GM18498 (cell line): ENCODE results near the gene MAPK14.
"Not testable (repeated sequence)": the region's sequence is repeated elsewhere in the genome, so short reads cannot be mapped to it uniquely, and the experiment has no call there.

Source experiments
- ATAC-seq: cut with Tn5 transposase; IDR thresholded peaks from one replicate; pipeline ENCODE4 v1.9.1; 2021; ENCODE audit warnings: mild to moderate bottlenecking, moderate library complexity; ENCODE audit not compliant: unreplicated experiment

MAPK14 gene

DNA sequence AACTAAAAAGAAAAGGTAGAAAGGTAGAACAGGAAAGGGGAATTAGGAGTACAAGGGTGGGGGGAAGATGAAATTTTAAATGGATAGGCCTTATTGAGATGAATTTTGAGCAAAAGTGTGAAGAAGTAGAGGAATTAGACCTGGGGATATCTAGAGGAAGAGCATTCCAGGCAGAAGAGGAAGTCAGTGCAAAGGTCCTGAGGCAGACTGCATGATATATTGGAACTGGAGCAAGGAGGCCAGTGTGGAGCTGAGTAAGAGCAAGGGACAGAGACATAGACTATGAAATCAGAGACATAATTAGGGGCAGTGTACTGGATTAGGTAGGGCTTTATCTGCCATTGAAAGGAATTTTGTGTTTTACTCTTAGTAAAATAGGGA is 40.4 kb downstream of the MAPK14 start:
- no peak for ATAC-seq

GRCh38 chr6:36068586-36068985 is 41.0 kb downstream of the MAPK14 start:
- no peak for ATAC-seq

DNA sequence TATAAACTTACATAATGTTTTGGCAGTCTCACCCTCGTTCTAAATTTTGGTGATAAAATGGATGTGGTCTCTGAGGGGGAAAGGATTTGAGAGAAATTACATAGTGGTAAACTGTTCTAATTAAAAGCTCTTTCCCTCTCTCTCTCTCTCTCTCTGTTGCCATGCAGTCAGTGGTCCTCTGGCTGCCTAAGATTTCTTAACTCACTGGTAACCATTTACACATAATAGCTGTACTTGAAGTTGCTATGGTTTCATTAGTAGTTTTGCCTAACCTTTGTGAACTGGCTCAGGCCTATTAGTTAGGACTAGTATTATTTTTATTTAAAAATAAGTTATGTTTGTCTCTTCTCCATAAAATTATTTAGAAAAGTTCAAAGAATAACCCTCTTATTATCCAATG is 42.0 kb downstream of the MAPK14 start:
- ATAC-seq: no peak

GRCh38 chr6:36070252-36070651 is 42.6 kb downstream of the MAPK14 start:
- no peak for ATAC-seq

DNA sequence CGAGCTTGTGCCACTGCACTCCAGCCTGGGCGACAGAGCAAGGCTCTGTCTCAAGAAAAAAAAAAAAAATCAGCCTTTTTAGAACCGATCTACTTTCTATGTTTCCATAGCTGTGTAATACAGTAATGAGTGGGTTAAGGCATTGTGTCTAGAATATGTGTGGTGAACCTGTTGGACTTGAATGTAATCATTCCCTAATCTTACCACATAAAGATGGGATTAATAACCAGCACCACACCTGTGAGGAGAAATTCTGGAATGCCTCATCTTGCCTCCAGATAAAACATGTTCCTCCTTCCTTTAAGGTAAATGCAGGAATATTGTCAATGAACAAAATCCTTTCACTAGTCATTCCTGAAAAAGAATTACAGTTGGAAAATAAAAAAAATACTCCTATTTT is 43.7 kb downstream of the MAPK14 start:
- no peak for ATAC-seq

DNA sequence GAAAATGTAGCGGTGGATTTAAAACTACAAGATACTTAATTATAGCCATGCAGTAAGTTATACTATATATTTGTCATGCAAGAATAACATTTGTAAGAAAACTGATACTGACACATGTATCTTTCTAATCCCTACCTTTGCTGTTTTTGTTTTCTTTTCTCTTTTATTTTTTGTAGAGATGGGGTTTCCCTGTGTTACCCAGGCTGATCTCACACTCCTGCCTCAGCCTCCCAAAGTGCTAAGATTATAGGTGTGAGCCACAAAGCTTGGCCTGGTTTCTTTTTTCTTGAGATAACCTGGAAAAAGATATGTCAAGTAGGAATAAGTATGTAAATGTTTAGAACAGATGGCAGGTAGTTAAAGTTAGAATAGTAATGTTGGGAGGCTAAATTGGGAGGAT is 44.1 kb downstream of the MAPK14 start:
- ATAC-seq: no peak

GRCh38 chr6:36072681-36073080 is 45.1 kb downstream of the MAPK14 start:
- no peak for ATAC-seq

DNA sequence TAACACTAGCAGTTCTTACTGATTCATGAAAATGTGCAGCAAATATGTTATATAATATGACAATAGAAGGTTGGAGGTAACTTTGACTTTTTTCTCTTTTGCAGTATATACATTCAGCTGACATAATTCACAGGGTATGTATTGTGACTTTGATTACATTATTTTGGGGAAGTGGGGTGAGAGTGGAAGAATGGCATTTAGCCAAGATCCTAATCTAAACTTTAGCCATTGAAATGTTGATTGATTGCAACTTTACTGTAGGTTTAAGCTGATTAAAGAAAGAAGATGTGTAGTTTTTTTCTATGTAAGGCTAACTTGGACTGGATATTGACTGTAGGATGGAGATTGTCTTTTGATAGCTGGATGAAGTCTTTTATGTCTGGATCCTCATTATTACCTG is 46.0 kb downstream of the MAPK14 start:
- ATAC-seq: no peak

DNA sequence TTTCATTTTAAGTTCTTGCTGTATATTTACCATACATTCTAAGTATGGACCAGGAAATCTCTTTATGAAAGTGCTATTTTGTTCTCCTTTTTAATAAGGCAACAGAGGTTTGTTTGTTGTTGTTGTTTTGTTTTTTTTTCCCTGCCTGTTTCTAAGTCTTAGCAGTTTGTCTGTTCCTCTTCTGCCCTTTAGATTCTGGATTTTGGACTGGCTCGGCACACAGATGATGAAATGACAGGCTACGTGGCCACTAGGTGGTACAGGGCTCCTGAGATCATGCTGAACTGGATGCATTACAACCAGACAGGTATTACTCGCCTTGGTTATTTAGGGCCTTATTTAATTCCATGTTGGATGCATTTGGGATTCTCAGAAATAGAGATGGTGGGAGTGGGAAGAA is 48.0 kb downstream of the MAPK14 start:
- ATAC-seq: no peak

- no peak for ATAC-seq
Observed at GRCh38 chr6:36076178-36077063, 48.8 kb downstream of the MAPK14 start.

- ATAC-seq: no peak
Observed at GRCh38 chr6:36078159-36078558, 50.6 kb downstream of the MAPK14 start.

DNA sequence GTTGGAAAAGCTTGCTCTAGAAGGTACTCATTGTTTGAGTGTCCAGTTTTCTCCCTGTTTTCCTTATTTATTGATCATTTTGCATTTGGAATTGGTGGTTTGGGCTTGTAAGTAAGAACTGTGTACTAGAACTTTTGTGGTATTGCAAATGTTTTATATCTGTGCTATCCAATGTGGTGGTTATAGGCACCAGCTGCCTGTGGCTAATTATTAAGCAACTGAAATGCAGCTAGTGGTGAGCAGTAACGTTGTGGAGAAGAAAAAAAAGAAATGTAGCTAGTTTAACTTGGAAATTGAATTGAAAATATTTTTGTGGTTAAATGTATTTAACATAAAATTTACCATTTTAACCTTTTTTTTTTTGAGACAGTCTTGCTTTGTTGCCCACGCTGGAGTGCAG is 52.0 kb downstream of the MAPK14 start:
- no peak for ATAC-seq

DNA sequence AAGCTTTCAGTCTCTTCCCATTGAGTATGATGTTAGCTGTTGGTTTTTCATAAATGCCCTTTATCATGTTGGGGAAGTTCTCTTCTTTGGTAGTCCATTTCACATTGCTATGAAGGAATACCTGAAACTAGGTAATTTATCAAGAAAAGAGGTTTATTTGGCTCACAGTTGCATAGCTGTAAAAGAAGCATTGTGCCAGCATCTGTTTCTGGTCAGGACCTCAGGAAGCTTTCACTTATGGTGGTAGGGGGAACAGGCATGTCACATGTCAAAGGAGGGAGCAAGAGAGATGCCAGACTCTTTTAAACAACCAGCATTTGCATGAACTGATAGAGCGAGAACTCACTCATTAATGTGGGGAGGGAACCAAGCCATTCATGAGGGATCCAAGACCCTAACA is 54.7 kb downstream of the MAPK14 start:
- no peak for ATAC-seq

DNA sequence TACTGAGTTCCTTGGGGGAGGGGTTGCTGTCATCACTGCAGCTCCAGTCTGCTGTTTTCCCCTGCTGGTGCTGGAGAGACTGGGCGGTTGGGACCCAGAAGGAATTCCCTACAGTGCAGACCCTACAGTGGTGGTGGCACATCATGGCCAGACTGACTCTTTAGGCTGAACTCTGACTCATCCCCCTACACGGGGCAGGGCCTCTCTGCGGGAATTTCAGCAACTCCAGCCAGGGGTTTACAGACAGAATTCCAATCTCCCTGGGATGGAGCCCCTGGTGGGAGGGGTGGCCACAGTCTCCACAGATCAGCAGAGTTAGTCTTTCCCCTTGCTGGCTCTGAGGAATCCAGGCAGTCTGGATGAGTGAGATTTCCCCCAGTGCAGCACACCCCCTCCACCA is 55.8 kb downstream of the MAPK14 start:
- ATAC-seq: no peak

GRCh38 chr6:36088204-36088603 is 60.6 kb downstream of the MAPK14 start:
- ATAC-seq: not testable (repeated sequence)

GRCh38 chr6:36089048-36089447 is 61.4 kb downstream of the MAPK14 start:
- ATAC-seq: no peak

GRCh38 chr6:36094238-36094637 is 66.6 kb downstream of the MAPK14 start:
- ATAC-seq: no peak

- ATAC-seq: no peak
Observed at GRCh38 chr6:36094753-36095496, 67.3 kb downstream of the MAPK14 start.

- no peak for ATAC-seq
Observed at GRCh38 chr6:36095497-36096391, 68.1 kb downstream of the MAPK14 start.

GRCh38 chr6:36098253-36098919 is 70.8 kb downstream of the MAPK14 start:
- ATAC-seq: no peak
